NB4 (cell line): Measurements from ENCODE around the gene SRBD1.

Experiments used
- DNase-seq: peaks from one replicate; pipeline ENCODE4 v3.0.0; 2010; ENCODE audit warnings: low read depth
- H3K4me3 ChIP-seq: one replicate; pipeline ENCODE4 v1.5.1; 2011; ENCODE audit warnings: mild to moderate bottlenecking, low read depth, low read length, moderate library complexity
- MYC ChIP-seq: IDR thresholded peaks from 2 replicates; pipeline ENCODE4 v1.6.1; 2011; ENCODE audit warnings: low read depth, low read length
- POLR2A ChIP-seq: IDR thresholded peaks from 2 replicates; pipeline ENCODE4 v1.6.1; 2011; ENCODE audit warnings: mild to moderate bottlenecking; ENCODE audit not compliant: insufficient read length; ENCODE audit errors: extremely low read depth
- TF ChIP-seq, protein P1 (sequence below): IDR thresholded peaks from one replicate; pipeline ENCODE4 v1.5.1; 2012; ENCODE audit warnings: low read depth, low read length
- TF ChIP-seq, protein P2 (sequence below): IDR thresholded peaks from 2 replicates; pipeline ENCODE4 v1.6.1; 2011; ENCODE audit warnings: low read depth, low read length

SRBD1 gene

DNA sequence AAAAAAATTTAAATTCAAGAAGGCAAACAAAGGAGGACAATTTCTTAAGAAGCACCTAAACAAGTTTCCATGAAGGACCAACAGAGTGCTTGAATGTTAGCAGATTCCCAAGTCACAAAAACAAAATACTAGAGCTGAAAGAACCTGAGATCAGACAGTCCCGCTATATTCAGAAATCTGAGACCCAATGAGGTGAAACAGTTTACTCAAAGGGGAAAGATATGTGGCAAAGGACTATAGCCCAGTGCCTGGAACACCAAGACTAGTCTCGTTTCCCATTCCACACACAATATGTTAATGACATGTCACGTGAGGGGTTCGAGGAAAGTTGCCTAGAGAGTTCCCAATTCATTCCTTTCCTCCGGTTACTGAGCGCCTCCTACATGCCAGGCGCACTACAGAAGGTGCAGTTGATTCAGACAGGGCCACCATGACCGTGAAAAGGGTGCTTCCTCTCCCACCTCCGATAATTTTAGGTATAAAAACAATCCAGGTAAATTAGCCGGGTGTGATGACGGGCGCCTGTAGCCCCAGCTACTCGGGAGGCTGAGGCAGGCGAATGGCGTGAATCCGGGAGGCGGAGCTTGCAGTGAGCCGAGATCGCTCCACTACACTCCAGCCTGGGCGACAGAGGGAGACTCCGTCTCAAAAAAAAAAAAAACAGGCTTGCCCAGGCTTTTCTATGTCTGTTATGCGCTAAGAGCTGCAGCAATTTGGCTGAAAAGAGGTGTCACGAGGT, 617 bp downstream of the SRBD1 start:
- TF ChIP-seq MYC: no peak
- TF ChIP-seq, protein P1, sequence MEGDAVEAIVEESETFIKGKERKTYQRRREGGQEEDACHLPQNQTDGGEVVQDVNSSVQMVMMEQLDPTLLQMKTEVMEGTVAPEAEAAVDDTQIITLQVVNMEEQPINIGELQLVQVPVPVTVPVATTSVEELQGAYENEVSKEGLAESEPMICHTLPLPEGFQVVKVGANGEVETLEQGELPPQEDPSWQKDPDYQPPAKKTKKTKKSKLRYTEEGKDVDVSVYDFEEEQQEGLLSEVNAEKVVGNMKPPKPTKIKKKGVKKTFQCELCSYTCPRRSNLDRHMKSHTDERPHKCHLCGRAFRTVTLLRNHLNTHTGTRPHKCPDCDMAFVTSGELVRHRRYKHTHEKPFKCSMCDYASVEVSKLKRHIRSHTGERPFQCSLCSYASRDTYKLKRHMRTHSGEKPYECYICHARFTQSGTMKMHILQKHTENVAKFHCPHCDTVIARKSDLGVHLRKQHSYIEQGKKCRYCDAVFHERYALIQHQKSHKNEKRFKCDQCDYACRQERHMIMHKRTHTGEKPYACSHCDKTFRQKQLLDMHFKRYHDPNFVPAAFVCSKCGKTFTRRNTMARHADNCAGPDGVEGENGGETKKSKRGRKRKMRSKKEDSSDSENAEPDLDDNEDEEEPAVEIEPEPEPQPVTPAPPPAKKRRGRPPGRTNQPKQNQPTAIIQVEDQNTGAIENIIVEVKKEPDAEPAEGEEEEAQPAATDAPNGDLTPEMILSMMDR: peak; percentile 9
- TF ChIP-seq, protein P2, sequence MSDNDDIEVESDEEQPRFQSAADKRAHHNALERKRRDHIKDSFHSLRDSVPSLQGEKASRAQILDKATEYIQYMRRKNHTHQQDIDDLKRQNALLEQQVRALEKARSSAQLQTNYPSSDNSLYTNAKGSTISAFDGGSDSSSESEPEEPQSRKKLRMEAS: peak; percentile 85
- TF ChIP-seq POLR2A: no peak
- H3K4me3 ChIP-seq: peak overlapping the region; percentile 97
- peak; percentile 69 for DNase-seq

- no peak overlapping the region for H3K4me3 ChIP-seq
- peak; percentile 37 for DNase-seq
- no peak for TF ChIP-seq POLR2A
- no peak for TF ChIP-seq MYC
- TF ChIP-seq, protein P1: peak; percentile 36
- TF ChIP-seq, protein P2: no peak
These were observed 3.4 kb downstream of the SRBD1 start for GRCh38 chr2:45607701-45608100.

DNA sequence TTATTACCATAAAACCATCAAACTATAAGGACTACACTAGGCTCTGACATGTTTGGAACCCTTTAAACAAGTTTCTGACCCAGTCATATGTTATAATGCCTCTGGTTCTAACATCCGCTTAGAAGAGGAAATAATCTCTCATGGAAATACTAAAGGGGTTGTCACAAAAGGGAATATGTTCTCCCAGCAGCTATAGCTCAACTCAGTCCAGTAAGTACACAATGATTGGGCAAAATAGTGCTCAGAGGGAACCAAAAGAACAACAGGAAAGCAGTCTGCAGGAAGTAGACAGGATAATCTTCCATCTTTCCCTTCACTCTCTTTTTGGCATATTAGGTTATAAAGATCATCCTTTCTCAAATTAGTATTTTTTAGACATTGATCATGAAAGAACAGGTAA, 4.3 kb downstream of the SRBD1 start:
- no peak for DNase-seq
- TF ChIP-seq, protein P2: no peak
- TF ChIP-seq MYC (no peak), POLR2A (no peak)
- TF ChIP-seq, protein P1: no peak
- no peak overlapping the region for H3K4me3 ChIP-seq

DNA sequence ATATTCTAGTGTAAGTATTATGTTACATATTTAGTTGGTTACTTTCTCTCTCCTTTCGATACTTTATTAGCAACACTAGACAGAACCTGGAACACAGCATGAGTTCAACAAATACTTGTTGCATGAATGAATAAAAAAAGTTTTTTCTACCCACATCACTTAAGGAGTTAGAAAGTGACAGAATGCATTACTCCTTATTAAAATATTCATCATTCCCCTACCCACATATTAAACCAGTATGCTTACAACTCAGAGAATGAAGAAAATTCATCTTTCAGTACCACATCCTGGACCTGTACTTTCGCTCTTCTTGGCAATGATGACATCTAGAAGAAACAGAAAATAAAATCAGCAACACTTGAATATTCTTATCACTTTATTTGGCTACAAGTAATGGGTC, 6.0 kb downstream of the SRBD1 start:
- no peak for DNase-seq
- H3K4me3 ChIP-seq: no peak overlapping the region
- TF ChIP-seq, protein P2: no peak
- TF ChIP-seq POLR2A (no peak), MYC (no peak)
- TF ChIP-seq, protein P1: no peak

DNA sequence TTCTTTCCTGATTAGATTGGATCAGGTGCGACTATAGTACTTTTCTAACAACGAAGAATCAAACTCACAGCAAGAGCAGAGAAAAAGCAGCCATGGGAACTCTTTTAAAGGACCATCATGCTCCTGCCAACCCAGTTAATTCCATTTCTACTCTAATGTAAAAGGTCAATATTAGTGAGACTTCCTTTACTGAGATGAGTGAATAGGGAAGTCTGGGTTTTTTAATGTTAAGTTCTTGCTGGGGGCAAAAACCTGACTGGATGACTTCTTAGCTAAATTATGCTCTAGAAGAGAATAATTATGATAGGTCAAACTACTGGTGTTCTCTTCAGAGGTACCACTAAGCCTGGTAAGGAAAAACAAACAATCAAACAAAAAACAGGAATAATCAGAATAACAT, 8.4 kb downstream of the SRBD1 start:
- TF ChIP-seq, protein P2: no peak
- TF ChIP-seq, protein P1: no peak
- TF ChIP-seq MYC (no peak), POLR2A (no peak)
- H3K4me3 ChIP-seq: no peak overlapping the region
- DNase-seq: no peak

GRCh38 chr2:45598545-45598944, 12.5 kb downstream of the SRBD1 start:
- no peak for DNase-seq
- no peak overlapping the region for H3K4me3 ChIP-seq
- TF ChIP-seq, protein P1: no peak
- no peak for TF ChIP-seq POLR2A
- no peak for TF ChIP-seq MYC
- TF ChIP-seq, protein P2: no peak
